ENCODE data around the gene CHTOP. TPM values are rescaled to one million over a fixed set of nuclear protein-coding genes. Genes with fewer than 3 reads are reported as not detected.

The CHTOP gene
- total RNA-seq, 1 experiment from 2014 or later: 64.6 TPM

GRCh38 chr1:153626904-153627714 lies 6.8 kb upstream of the CHTOP start, which contains the start of gene S100A13:
Gene S100A13 (minus strand): TSS chr1:153627505. CDS start chr1:153626472, 1,033 bp downstream.
- H3K27ac ChIP-seq (ENCODE audit: low read length): no peak within 1 kb of the TSS
- no peaks in the 10 kb centered on the region for H3K79me2 ChIP-seq (ENCODE audit: low read length)
- peak; percentile 97 for DNase-seq
- peak within 1 kb of the TSS; percentile 73 for H3K4me3 ChIP-seq (ENCODE audit: low read length)
- H3K9ac ChIP-seq (ENCODE audit: low read length): peak within 1 kb of the TSS; percentile 75
- no peaks in the 10 kb centered on the region for H3K9me2 ChIP-seq (replicated peaks; ENCODE audit: insufficient read depth, low read length)
- H3K36me3 ChIP-seq (ENCODE audit: insufficient read depth, low read length): no peaks in the 10 kb centered on the region
- H3K27me3 ChIP-seq (ENCODE audit: low read length): no peaks in the 10 kb centered on the region
- H2AFZ ChIP-seq (ENCODE audit: low read length): peak within 1 kb of the TSS; percentile 83
- H4K20me1 ChIP-seq (ENCODE audit: insufficient read depth, low read depth, low read length): no peaks in the 10 kb centered on the region
- H3K4me2 ChIP-seq (ENCODE audit: low read depth, low read length, poor library complexity, severe bottlenecking): peak within 1 kb of the TSS; percentile 92
- H3K4me1 ChIP-seq (ENCODE audit: low read length): peaks cover 30% of the 10 kb centered on the region
- no peaks in the 10 kb centered on the region for H3K9me3 ChIP-seq (ENCODE audit: low read length)

- DNase-seq: no peak
- Histone ChIP-seq H3K36me3 (ENCODE audit: insufficient read depth, low read length) (no peaks in the 10 kb centered on the region), H3K27ac (ENCODE audit: low read length) (no peak within 1 kb of the TSS), H4K20me1 (ENCODE audit: insufficient read depth, low read depth, low read length) (no peaks in the 10 kb centered on the region), H3K79me2 (ENCODE audit: low read length) (no peaks in the 10 kb centered on the region), H3K4me3 (ENCODE audit: low read length) (peak within 1 kb of the TSS; percentile 73), H3K4me1 (ENCODE audit: low read length) (peaks cover 28% of the 10 kb centered on the region), H3K9me2 (replicated peaks; ENCODE audit: insufficient read depth, low read length) (no peaks in the 10 kb centered on the region), H3K4me2 (ENCODE audit: low read depth, low read length, poor library complexity, severe bottlenecking) (peak within 1 kb of the TSS; percentile 92), H3K27me3 (ENCODE audit: low read length) (no peaks in the 10 kb centered on the region), H3K9ac (ENCODE audit: low read length) (peak within 1 kb of the TSS; percentile 75), H2AFZ (ENCODE audit: low read length) (peak within 1 kb of the TSS; percentile 83), H3K9me3 (ENCODE audit: low read length) (no peaks in the 10 kb centered on the region)
Observed at GRCh38 chr1:153627715-153628626, 5.9 kb upstream of the CHTOP start, which contains the start of gene S100A1. Gene S100A1 (plus strand): TSS chr1:153628434. CDS start chr1:153630522, 2,088 bp downstream.

GRCh38 chr1:153628638-153629342 lies 5.1 kb upstream of the CHTOP start:
- Histone ChIP-seq H3K36me3 (ENCODE audit: insufficient read depth, low read length) (no peaks in the 10 kb centered on the region), H3K79me2 (ENCODE audit: low read length) (no peaks in the 10 kb centered on the region), H3K27me3 (ENCODE audit: low read length) (no peaks in the 10 kb centered on the region), H4K20me1 (ENCODE audit: insufficient read depth, low read depth, low read length) (no peaks in the 10 kb centered on the region), H3K4me2 (ENCODE audit: low read depth, low read length, poor library complexity, severe bottlenecking) (no peak overlapping the region), H3K4me3 (ENCODE audit: low read length) (no peak overlapping the region), H3K27ac (ENCODE audit: low read length) (no peak overlapping the region), H3K9me3 (ENCODE audit: low read length) (no peaks in the 10 kb centered on the region), H3K9ac (ENCODE audit: low read length) (0 out of 2 replicates have a peak overlapping the region, but pooled peaks have one; percentile 36), H3K4me1 (ENCODE audit: low read length) (peaks cover 24% of the 10 kb centered on the region), H3K9me2 (replicated peaks; ENCODE audit: insufficient read depth, low read length) (no peaks in the 10 kb centered on the region), H2AFZ (ENCODE audit: low read length) (no peak overlapping the region)
- no peak for DNase-seq

- peaks cover 24% of the 10 kb centered on the region for H3K4me1 ChIP-seq (ENCODE audit: low read length)
- H3K9me3 ChIP-seq (ENCODE audit: low read length): no peaks in the 10 kb centered on the region
- H3K4me2 ChIP-seq (ENCODE audit: low read depth, low read length, poor library complexity, severe bottlenecking): no peak overlapping the region
- no peak overlapping the region for H3K9ac ChIP-seq (ENCODE audit: low read length)
- H3K4me3 ChIP-seq (ENCODE audit: low read length): no peak overlapping the region
- H3K9me2 ChIP-seq (replicated peaks; ENCODE audit: insufficient read depth, low read length): no peaks in the 10 kb centered on the region
- H2AFZ ChIP-seq (ENCODE audit: low read length): no peak overlapping the region
- no peaks in the 10 kb centered on the region for H4K20me1 ChIP-seq (ENCODE audit: insufficient read depth, low read depth, low read length)
- H3K36me3 ChIP-seq (ENCODE audit: insufficient read depth, low read length): no peaks in the 10 kb centered on the region
- H3K79me2 ChIP-seq (ENCODE audit: low read length): peaks cover under 1% of the 10 kb centered on the region
- no peak for DNase-seq
- no peak overlapping the region for H3K27ac ChIP-seq (ENCODE audit: low read length)
- H3K27me3 ChIP-seq (ENCODE audit: low read length): no peaks in the 10 kb centered on the region
Observed at GRCh38 chr1:153629343-153629665, 4.6 kb upstream of the CHTOP start.

GRCh38 chr1:153629971-153630370 lies 3.9 kb upstream of the CHTOP start:
- no peak overlapping the region for H3K9ac ChIP-seq (ENCODE audit: low read length)
- no peaks in the 10 kb centered on the region for H4K20me1 ChIP-seq (ENCODE audit: insufficient read depth, low read depth, low read length)
- H3K4me3 ChIP-seq (ENCODE audit: low read length): no peak overlapping the region
- H3K27ac ChIP-seq (ENCODE audit: low read length): no peak overlapping the region
- no peak overlapping the region for H2AFZ ChIP-seq (ENCODE audit: low read length)
- H3K27me3 ChIP-seq (ENCODE audit: low read length): no peaks in the 10 kb centered on the region
- H3K9me3 ChIP-seq (ENCODE audit: low read length): no peaks in the 10 kb centered on the region
- no peak for DNase-seq
- peaks cover 7% of the 10 kb centered on the region for H3K79me2 ChIP-seq (ENCODE audit: low read length)
- no peak overlapping the region for H3K4me2 ChIP-seq (ENCODE audit: low read depth, low read length, poor library complexity, severe bottlenecking)
- H3K4me1 ChIP-seq (ENCODE audit: low read length): peaks cover 26% of the 10 kb centered on the region
- no peaks in the 10 kb centered on the region for H3K9me2 ChIP-seq (replicated peaks; ENCODE audit: insufficient read depth, low read length)
- no peaks in the 10 kb centered on the region for H3K36me3 ChIP-seq (ENCODE audit: insufficient read depth, low read length)

GRCh38 chr1:153630384-153630783 lies 3.5 kb upstream of the CHTOP start:
- H3K79me2 ChIP-seq (ENCODE audit: low read length): peaks cover 11% of the 10 kb centered on the region
- no peaks in the 10 kb centered on the region for H3K36me3 ChIP-seq (ENCODE audit: insufficient read depth, low read length)
- H3K9ac ChIP-seq (ENCODE audit: low read length): no peak overlapping the region
- peaks cover 30% of the 10 kb centered on the region for H3K4me1 ChIP-seq (ENCODE audit: low read length)
- no peak overlapping the region for H3K4me2 ChIP-seq (ENCODE audit: low read depth, low read length, poor library complexity, severe bottlenecking)
- no peak overlapping the region for H2AFZ ChIP-seq (ENCODE audit: low read length)
- H3K9me2 ChIP-seq (replicated peaks; ENCODE audit: insufficient read depth, low read length): no peaks in the 10 kb centered on the region
- no peaks in the 10 kb centered on the region for H4K20me1 ChIP-seq (ENCODE audit: insufficient read depth, low read depth, low read length)
- no peaks in the 10 kb centered on the region for H3K27me3 ChIP-seq (ENCODE audit: low read length)
- H3K4me3 ChIP-seq (ENCODE audit: low read length): no peak overlapping the region
- no peak overlapping the region for H3K27ac ChIP-seq (ENCODE audit: low read length)
- DNase-seq: no peak
- no peaks in the 10 kb centered on the region for H3K9me3 ChIP-seq (ENCODE audit: low read length)

GRCh38 chr1:153631047-153632022 lies 2.5 kb upstream of the CHTOP start:
- Histone ChIP-seq H3K27ac (ENCODE audit: low read length) (no peak overlapping the region), H3K36me3 (ENCODE audit: insufficient read depth, low read length) (peaks cover 6% of the 10 kb centered on the region; the same call in 1 of the 2 replicates), H3K9me3 (ENCODE audit: low read length) (no peaks in the 10 kb centered on the region), H3K9ac (ENCODE audit: low read length) (no peak overlapping the region), H3K79me2 (ENCODE audit: low read length) (peaks cover 21% of the 10 kb centered on the region), H4K20me1 (ENCODE audit: insufficient read depth, low read depth, low read length) (peaks cover 3% of the 10 kb centered on the region; the same call in 1 of the 2 replicates), H3K27me3 (ENCODE audit: low read length) (no peaks in the 10 kb centered on the region), H3K4me1 (ENCODE audit: low read length) (peaks cover 38% of the 10 kb centered on the region), H2AFZ (ENCODE audit: low read length) (no peak overlapping the region), H3K4me3 (ENCODE audit: low read length) (no peak overlapping the region), H3K9me2 (replicated peaks; ENCODE audit: insufficient read depth, low read length) (no peaks in the 10 kb centered on the region), H3K4me2 (ENCODE audit: low read depth, low read length, poor library complexity, severe bottlenecking) (no peak overlapping the region)
- DNase-seq: no peak

All from Karpas-422 (cell line).